ENCODE data around the gene SH3PXD2A.

Gene SH3PXD2A

GRCh38 chr10:103660364-103661197 lies 194.8 kb downstream of the SH3PXD2A start:
- Histone ChIP-seq H3K27me3 (no peaks in the 10 kb centered on the region), H3K36me3 (no peaks in the 10 kb centered on the region), H3K4me3 (ENCODE audit: low read depth in 1 of 2, low read length in 1 of 2) (peak overlapping the region; percentile 56 to 67), H3K9me3 (no peaks in the 10 kb centered on the region), H3K4me1 (ENCODE audit: control insufficient read depth in 1 of 2, insufficient read depth in 1 of 2, low read depth in 1 of 2, low read length in 1 of 2) (peaks cover 13 to 21% of the 10 kb centered on the region in 2 experiments), H3K27ac (peak overlapping the region; percentile 62)
- TF ChIP-seq CTCF (IDR thresholded peaks at IDR 0.05), result no peak

GRCh38 chr10:103659674-103660363 lies 195.6 kb downstream of the SH3PXD2A start:
- TF ChIP-seq CTCF (IDR thresholded peaks at IDR 0.05), result no peak
- Histone ChIP-seq H3K36me3 (no peaks in the 10 kb centered on the region), H3K4me1 (ENCODE audit: control insufficient read depth in 1 of 2, insufficient read depth in 1 of 2, low read depth in 1 of 2, low read length in 1 of 2) (peaks cover 13 to 21% of the 10 kb centered on the region in 2 experiments), H3K9me3 (no peaks in the 10 kb centered on the region), H3K27me3 (no peaks in the 10 kb centered on the region), H3K4me3 (ENCODE audit: low read depth in 1 of 2, low read length in 1 of 2) (peak overlapping the region; percentile 56 to 67), H3K27ac (peak overlapping the region; percentile 62)

GRCh38 chr10:103658049-103658577 lies 197.3 kb downstream of the SH3PXD2A start:
- Histone ChIP-seq H3K9me3 (no peaks in the 10 kb centered on the region), H3K36me3 (no peaks in the 10 kb centered on the region), H3K4me1 (ENCODE audit: control insufficient read depth in 1 of 2, insufficient read depth in 1 of 2, low read depth in 1 of 2, low read length in 1 of 2) (peaks cover 13 to 21% of the 10 kb centered on the region in 2 experiments), H3K4me3 (ENCODE audit: low read depth in 1 of 2, low read length in 1 of 2) (no peak overlapping the region), H3K27ac (no peak overlapping the region), H3K27me3 (no peaks in the 10 kb centered on the region)
- TF ChIP-seq CTCF (IDR thresholded peaks at IDR 0.05), result no peak

- H3K27ac ChIP-seq, result no peak overlapping the region
- H3K4me1 ChIP-seq (ENCODE audit: control insufficient read depth in 1 of 2, insufficient read depth in 1 of 2, low read depth in 1 of 2, low read length in 1 of 2), result peaks cover 13 to 21% of the 10 kb centered on the region in 2 experiments
- no peaks in the 10 kb centered on the region for H3K27me3 ChIP-seq
- H3K36me3 ChIP-seq, result no peaks in the 10 kb centered on the region
- no peak for TF ChIP-seq CTCF (IDR thresholded peaks at IDR 0.05)
- H3K9me3 ChIP-seq, result no peaks in the 10 kb centered on the region
- H3K4me3 ChIP-seq (ENCODE audit: low read depth in 1 of 2, low read length in 1 of 2), result no peak overlapping the region
Measured at GRCh38 chr10:103657061-103657591, 198.2 kb downstream of the SH3PXD2A start.

- H3K9me3 ChIP-seq, result no peaks in the 10 kb centered on the region
- no peak overlapping the region for H3K4me3 ChIP-seq (ENCODE audit: low read depth in 1 of 2, low read length in 1 of 2)
- peaks cover 4% of the 10 kb centered on the region in 2 experiments for H3K4me1 ChIP-seq (ENCODE audit: control insufficient read depth in 1 of 2, insufficient read depth in 1 of 2, low read depth in 1 of 2, low read length in 1 of 2)
- no peaks in the 10 kb centered on the region for H3K27me3 ChIP-seq
- H3K27ac ChIP-seq, result no peak overlapping the region
- TF ChIP-seq CTCF (IDR thresholded peaks at IDR 0.05), result no peak
- no peaks in the 10 kb centered on the region for H3K36me3 ChIP-seq
Measured at GRCh38 chr10:103654925-103655324, 200.5 kb downstream of the SH3PXD2A start.

All from neutrophil (primary cell).